ENCODE measurements around the gene MYH11. TPM values are rescaled to one million over a fixed set of nuclear protein-coding genes. Genes with fewer than 3 reads are reported as not detected.
"Not testable (repeated sequence)": the region's sequence is repeated elsewhere in the genome, so short reads cannot be mapped to it uniquely, and the experiment has no call there.

Gene MYH11
- total RNA-seq, 4 donors from 2014 or later: 121 to 1,349 (median 217) TPM

DNA sequence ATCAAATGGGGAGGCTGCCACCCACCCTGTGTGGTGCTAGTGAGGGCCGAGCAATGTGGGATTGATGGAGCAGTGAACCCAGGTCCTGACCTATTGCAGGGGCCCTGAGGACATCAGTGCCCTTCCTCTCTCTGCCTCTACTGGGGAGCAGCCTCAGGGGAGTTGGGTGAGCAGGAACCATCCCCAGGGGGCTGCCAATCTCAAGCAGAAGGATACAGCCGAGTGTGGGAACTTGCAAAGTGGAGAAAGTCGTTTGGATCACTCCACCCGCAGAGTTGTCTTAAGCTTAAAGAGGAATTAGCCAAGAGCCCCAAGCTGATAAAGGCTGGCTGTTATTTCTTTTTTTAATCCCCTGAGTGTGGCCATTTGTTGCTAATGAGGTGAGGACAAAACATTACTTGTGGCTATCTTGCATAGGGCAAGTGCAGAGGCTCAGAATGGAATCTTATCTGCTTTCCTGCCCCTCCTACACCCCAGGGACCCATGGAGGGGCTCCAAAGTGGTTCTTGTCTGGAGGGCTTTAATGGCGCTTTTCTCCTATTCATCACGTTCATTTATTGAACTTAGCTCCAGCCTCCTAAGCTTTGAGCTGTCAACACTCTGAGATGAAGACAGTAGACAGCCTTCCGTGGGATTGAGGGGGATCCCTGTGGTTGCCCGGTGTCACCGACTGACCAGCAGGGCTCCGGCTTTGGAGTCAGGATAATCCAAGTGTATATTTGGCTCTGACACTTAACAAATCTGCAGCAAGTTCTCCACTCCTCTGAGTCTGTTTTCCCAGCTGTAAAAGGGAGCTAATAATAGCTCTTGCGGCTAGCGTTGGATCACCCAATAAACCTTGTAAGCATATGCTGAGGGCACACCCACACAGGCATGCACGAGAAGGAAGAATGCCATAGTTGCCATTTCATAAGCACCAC, 45.1 kb downstream of the MYH11 start:
- no peak for DNase-seq
- TF ChIP-seq POLR2A (IDR thresholded peaks at IDR 0.05): no peak
- TF ChIP-seq, protein P1, sequence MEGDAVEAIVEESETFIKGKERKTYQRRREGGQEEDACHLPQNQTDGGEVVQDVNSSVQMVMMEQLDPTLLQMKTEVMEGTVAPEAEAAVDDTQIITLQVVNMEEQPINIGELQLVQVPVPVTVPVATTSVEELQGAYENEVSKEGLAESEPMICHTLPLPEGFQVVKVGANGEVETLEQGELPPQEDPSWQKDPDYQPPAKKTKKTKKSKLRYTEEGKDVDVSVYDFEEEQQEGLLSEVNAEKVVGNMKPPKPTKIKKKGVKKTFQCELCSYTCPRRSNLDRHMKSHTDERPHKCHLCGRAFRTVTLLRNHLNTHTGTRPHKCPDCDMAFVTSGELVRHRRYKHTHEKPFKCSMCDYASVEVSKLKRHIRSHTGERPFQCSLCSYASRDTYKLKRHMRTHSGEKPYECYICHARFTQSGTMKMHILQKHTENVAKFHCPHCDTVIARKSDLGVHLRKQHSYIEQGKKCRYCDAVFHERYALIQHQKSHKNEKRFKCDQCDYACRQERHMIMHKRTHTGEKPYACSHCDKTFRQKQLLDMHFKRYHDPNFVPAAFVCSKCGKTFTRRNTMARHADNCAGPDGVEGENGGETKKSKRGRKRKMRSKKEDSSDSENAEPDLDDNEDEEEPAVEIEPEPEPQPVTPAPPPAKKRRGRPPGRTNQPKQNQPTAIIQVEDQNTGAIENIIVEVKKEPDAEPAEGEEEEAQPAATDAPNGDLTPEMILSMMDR (IDR thresholded peaks at IDR 0.05): no peak
- 33 to 45% methylated on average over 11 of the region's 13 CpGs for WGBS, 2 donors

DNA sequence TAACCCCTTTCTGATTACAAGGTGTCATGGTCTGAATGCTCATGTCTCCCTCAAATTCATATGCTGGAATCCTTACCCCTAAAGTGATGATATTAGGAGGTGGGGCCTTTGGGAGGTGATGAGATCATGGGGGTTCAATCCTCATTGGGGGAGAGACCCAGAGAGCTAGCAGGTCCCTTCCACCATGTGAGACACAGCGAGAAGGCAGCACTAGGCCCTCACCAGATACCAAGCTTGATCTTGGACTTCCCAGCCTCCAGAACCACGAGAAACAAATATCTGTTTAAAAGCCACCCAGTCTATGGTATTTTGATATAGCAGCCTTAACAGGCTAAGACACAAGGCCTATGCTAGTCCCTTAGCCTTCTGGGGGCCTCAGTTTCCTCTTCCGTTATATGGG, 45.9 kb downstream of the MYH11 start:
- Histone ChIP-seq H3K27ac (peak overlapping the region; percentile 1 to 75 (median 66)), H3K27me3 (peaks cover 0 to 24% (median 0%) of the 10 kb centered on the region in 4 donors), H3K36me3 (no peaks in the 10 kb centered on the region), H3K4me1 (peaks cover 0 to 40% (median 3%) of the 10 kb centered on the region in 3 donors), H3K4me3 (no peak overlapping the region), H3K9me3 (peaks cover 0 to 5% (median 0%) of the 10 kb centered on the region in 3 donors)
- DNase-seq: no peak
- intact Hi-C loops (cut with DNase I): no loop called here
- WGBS, 2 donors: 89 to 91% methylated on average over 3 of the region's 3 CpGs
- TF ChIP-seq POLR2A (IDR thresholded peaks at IDR 0.05): no peak
- TF ChIP-seq, protein P1 (IDR thresholded peaks at IDR 0.05): no peak

More for the DNA sequence above, 45.1 kb downstream of the MYH11 start:
- Histone ChIP-seq H3K27me3 (peaks cover 0 to 24% (median 0%) of the 10 kb centered on the region in 4 donors), H3K27ac (peak overlapping the region; percentile 1 to 75 (median 66)), H3K4me3 (no peak overlapping the region), H3K4me1 (peaks cover 0 to 40% (median 3%) of the 10 kb centered on the region in 3 donors), H3K9me3 (peaks cover 0 to 13% (median 0%) of the 10 kb centered on the region in 3 donors), H3K36me3 (no peaks in the 10 kb centered on the region)
- intact Hi-C loops (cut with DNase I): no loop called here

GRCh38 chr16:15810411-15810810, 46.4 kb downstream of the MYH11 start:
- WGBS, 2 donors: 25 to 31% methylated on average over 4 of the region's 4 CpGs
- TF ChIP-seq POLR2A (IDR thresholded peaks at IDR 0.05): no peak
- TF ChIP-seq, protein P1 (IDR thresholded peaks at IDR 0.05): no peak
- H3K9me3 ChIP-seq: peaks cover 0 to under 1% (median 0%) of the 10 kb centered on the region in 3 donors
- peaks cover 0 to 40% (median 3%) of the 10 kb centered on the region in 3 donors for H3K4me1 ChIP-seq
- H3K27me3 ChIP-seq: peaks cover 0 to 24% (median 0%) of the 10 kb centered on the region in 4 donors
- intact Hi-C loops (cut with DNase I): no loop called here
- H3K36me3 ChIP-seq: no peaks in the 10 kb centered on the region
- no peak overlapping the region for H3K4me3 ChIP-seq
- DNase-seq: no peak
- peak overlapping the region in 3 of 4 donors; percentile 61 to 75 (median 70) for H3K27ac ChIP-seq

DNA sequence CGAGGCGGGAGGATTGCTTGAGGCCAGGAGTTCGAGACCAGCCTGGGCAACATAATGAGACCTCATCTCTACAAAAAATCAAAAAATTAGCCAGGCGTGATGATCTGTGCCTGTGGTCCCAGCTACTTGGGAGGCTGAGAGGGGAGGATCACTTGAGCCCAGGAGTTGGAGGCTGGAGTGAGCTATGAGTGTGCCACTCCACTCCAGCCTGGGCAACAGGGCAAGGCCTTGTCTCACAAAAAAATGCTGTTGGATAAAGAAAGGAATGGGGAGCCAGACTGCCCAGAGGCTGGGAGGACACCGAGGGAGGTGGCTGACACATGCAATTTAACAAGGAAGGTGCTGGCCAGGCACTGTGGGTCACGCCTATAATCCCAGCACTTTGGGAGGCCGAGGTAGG, 47.5 kb downstream of the MYH11 start:
- H3K27ac ChIP-seq: peak overlapping the region in 3 of 4 donors; percentile 61 to 75 (median 70)
- H3K36me3 ChIP-seq; DNase-seq; H3K9me3 ChIP-seq; intact Hi-C loops (cut with DNase I); H3K4me3 ChIP-seq: not testable (repeated sequence)
- 74 to 85% methylated on average over 6 to 7 of the region's 7 CpGs for WGBS, 2 donors
- H3K4me1 ChIP-seq: peaks cover 0 to 41% (median 3%) of the 10 kb centered on the region in 3 donors
- peaks cover 0 to 24% (median 0%) of the 10 kb centered on the region in 4 donors for H3K27me3 ChIP-seq

- no peaks in the 10 kb centered on the region for H3K9me3 ChIP-seq
- H3K36me3 ChIP-seq: no peaks in the 10 kb centered on the region
- H3K4me1 ChIP-seq: peaks cover 0 to 50% (median 3%) of the 10 kb centered on the region in 3 donors
- intact Hi-C loops (cut with DNase I): no loop called here
- DNase-seq: no peak
- peaks cover 0 to 24% (median 0%) of the 10 kb centered on the region in 4 donors for H3K27me3 ChIP-seq
- peak overlapping the region in 3 of 4 donors; percentile 61 to 75 (median 70) for H3K27ac ChIP-seq
- H3K4me3 ChIP-seq: peak overlapping the region in 1 of 4 donors; percentile 21
- no peak for TF ChIP-seq POLR2A (IDR thresholded peaks at IDR 0.05)
- TF ChIP-seq, protein P1 (IDR thresholded peaks at IDR 0.05): no peak
- WGBS, 2 donors: 74% methylated on average over 8 of the region's 8 CpGs; no CpG with 5 or more reads in 1 of the 2 donors
These were observed 48.8 kb downstream of the MYH11 start for GRCh38 chr16:15808071-15808470.

Data from esophagus squamous epithelium (tissue), 5 donors.